Measurements from ENCODE around the gene ANXA4.

Gene ANXA4

DNA sequence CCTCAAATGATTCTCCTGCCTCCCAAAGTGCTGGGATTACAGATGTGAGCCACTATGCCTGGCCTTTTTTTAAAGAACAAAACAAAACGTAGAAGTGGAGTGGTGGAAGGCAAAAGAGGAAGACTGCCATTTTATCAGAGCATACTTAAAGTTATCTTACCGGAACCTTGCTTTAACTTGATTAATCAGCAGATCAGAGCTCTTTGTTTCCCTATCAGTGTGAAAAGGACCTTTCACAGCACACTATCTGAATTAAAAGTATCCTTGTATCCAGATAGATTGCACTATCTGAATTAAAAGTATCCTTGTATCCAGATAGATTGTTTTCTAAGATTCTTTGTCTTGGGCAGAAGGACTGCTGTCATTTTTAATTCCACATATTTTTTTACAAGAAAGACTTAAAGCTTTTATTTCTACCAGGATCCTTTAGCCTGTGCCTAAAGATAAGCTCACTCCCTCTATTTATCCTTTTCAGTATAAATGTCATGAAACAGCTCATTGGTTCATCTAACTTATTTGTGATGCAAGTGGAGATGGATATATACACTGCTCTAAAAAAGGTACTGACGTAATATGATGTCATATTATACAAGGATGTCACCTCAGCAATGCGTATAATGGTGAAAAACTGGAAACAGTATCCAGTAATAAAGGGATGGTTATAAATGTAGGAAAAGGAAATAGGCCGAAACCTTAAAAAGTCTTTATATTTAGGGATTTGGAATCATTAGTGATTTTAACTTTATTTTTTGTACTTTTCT is 105.3 kb downstream of the ANXA4 start:
- DNase-seq (ENCODE audit: low read depth) = no peak

DNA sequence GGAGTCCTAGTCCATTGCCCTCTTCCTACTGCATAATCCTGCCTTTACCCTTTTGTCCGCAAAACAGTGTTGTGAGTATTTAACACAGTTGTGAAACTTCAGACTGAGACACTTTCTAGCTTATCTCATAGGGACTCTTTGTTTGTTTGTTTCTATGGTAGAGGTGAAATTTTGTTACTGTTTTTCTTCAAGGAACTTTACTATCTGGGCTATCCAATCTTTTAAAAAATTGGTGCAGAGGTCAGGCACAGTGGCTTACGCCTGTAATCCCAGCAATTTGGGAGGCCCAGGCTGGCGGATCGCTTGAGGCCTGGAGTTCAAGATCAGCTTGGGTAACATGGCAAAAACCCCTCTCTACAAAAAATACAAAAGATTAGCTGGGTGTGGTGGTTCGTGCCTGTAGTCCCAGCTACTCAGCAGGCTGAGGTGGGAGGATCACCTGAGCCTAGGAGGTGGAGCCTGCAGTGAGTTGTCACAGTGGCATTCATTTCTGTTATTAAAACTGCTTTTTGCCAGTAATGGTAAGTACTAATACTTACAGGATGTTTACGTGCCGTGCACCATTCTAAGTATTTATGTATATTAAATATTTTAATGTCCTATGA is 106.4 kb downstream of the ANXA4 start:
- DNase-seq (ENCODE audit: low read depth) = peak; percentile 15

DNA sequence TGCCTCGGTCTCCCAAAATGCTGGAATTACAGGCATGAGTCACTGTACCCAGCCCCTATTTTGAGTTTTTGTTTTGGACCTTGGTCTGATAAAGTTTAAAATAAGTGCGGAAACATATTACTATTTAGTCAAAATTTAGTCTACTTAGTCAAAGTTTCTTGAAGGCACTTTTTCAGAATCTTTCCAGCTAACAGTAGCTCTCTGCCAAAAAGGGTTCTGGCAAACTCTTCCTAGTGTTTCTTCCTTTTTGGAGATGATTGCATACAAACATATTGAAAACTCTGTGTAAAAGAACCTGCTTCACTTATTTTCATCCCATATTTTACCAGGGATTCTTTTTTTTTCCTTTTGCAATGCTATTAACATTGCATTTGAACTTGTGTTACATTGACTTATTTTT is 116.3 kb downstream of the ANXA4 start:
- no peak for DNase-seq (ENCODE audit: low read depth)

DNA sequence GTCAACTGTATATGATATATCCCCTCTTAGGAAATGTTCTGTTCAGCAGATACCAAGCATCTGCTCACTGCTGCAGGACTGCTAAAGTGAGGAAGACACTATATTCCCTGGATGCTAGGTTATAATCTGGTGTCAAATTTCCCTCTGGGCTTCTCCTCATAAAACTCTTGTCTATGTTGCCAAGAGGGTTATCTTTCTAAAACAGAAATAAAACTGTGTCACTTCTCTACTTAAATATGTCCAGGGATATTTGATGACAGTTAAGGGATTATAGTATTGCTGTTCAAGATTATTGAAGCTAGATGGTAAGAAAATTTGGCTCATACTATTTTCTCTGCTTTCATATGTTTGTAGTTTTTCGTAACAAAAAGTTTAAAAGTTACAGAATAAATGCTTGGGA is 121.4 kb downstream of the ANXA4 start:
- DNase-seq (ENCODE audit: low read depth) = no peak

Data from amniotic epithelial cell (primary cell).